ENCODE measurements around the gene PLEKHA1.

GRCh38 chr10:122350893-122351292, 23.6 kb upstream of the PLEKHA1 start:
- TF ChIP-seq CTCF (IDR thresholded peaks at IDR 0.05 in 2 of 3, conservative IDR thresholded peaks at IDR 0.05 in 1 of 3; ENCODE audit: borderline replicate concordance in 1 of 3, insufficient read depth in 1 of 3, low read depth in 2 of 3, low read length in 2 of 3) = no peak
- no peak for TF ChIP-seq EZH2 (IDR thresholded peaks at IDR 0.05)
- no peak for TF ChIP-seq MAX (IDR thresholded peaks at IDR 0.05)
- TF ChIP-seq POLR2A (IDR thresholded peaks at IDR 0.05; ENCODE audit: borderline replicate concordance, extremely low read depth, insufficient read depth, insufficient read length) = no peak
